ENCODE results near the gene EPHA8.

The EPHA8 gene

DNA sequence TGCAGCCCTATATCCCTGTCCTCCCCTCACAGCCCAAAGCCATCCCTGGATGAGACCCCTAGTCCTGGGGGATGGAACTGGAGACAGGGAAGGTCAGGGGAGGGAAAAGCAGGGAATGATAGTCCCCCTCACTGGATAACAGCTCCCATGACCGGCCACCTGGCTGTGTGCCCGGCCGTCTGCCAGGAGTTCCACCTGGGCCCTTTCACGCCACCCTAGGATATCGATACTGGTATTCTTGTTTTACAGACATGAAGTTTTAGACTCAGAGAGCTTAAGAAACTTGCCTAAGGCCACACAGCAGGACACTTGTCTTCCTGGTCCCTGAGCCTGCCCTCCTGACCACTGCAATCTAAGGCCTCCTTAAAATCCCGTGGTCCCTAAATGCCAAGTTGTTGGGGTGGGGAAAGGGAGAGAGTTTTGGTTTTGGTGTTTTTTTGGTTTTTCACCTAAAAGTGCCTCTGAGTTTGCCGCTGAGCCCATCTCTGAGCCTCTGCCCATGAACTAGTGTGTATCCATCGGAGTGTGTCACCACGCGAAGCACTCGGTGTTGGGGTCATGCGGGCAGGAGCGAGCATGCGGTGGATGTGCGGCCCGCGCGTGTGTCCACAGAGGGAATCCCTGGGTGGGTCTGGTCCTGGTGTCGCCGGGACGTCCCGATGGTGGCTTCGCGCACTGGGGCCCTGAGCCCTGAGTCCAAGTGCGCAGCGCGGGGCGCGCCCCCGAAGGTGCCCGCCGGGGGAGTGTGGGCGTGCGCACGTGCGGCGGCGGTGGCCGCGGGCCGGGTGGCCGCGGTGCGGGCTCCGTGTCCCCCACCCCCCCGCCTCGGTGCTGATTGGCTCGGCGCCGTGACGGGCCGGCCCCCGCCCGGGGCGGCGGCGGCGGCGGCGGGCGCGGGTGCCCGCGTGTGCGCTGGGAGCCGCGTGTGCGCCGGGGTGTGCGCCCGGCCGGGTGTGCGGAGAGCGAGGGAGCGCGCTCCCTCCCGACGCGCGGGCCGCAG is at the start of gene EPHA8:
Gene EPHA8, plus strand, starts transcription at position 906 of the 1,000 bp plus-strand sequence. CDS start 147 bp downstream, outside the sequence.
- H3K4me3 ChIP-seq (ENCODE audit: control insufficient read depth, low read depth, low read length): no peak within 1 kb of the TSS
- TF ChIP-seq, protein P1, sequence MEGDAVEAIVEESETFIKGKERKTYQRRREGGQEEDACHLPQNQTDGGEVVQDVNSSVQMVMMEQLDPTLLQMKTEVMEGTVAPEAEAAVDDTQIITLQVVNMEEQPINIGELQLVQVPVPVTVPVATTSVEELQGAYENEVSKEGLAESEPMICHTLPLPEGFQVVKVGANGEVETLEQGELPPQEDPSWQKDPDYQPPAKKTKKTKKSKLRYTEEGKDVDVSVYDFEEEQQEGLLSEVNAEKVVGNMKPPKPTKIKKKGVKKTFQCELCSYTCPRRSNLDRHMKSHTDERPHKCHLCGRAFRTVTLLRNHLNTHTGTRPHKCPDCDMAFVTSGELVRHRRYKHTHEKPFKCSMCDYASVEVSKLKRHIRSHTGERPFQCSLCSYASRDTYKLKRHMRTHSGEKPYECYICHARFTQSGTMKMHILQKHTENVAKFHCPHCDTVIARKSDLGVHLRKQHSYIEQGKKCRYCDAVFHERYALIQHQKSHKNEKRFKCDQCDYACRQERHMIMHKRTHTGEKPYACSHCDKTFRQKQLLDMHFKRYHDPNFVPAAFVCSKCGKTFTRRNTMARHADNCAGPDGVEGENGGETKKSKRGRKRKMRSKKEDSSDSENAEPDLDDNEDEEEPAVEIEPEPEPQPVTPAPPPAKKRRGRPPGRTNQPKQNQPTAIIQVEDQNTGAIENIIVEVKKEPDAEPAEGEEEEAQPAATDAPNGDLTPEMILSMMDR (conservative IDR thresholded peaks at IDR 0.05; ENCODE audit: control insufficient read depth, insufficient read depth, low read depth, low read length): no peak
- DNase-seq (ENCODE audit: low read depth): no peak

DNA sequence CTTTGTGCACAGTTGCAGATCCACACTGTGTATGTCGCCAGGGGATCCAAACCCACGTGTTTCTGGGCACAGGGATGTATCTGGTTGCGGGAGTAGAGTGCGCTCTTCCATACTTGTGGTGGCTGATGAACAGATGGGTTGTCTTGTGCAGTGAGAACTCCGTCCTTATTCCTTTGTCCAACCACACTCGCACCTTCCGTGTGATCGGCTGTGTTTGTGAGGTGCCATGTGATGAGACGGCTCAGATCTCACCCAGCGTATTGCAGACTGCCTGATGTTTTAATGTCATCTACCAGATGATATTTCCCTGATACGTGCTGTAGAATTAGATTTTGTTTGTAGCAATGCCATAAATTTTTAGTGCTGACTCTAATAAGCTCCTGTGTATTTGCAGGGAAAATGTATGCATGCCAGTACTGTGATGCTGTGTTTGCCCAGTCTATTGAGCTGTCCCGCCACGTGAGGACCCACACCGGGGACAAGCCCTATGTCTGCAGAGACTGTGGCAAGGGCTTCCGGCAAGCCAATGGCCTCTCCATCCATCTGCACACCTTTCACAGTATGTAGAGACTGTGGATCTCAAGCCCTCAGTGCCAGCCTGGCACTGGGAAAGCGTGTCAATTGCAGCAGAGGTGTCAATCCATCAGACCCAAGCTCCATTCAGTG is 46.2 kb upstream of the EPHA8 start:
- DNase-seq (ENCODE audit: low read depth): no peak
- H3K4me3 ChIP-seq (ENCODE audit: control insufficient read depth, low read depth, low read length): no peak overlapping the region
- TF ChIP-seq, protein P1 (conservative IDR thresholded peaks at IDR 0.05; ENCODE audit: control insufficient read depth, insufficient read depth, low read depth, low read length): no peak

DNA sequence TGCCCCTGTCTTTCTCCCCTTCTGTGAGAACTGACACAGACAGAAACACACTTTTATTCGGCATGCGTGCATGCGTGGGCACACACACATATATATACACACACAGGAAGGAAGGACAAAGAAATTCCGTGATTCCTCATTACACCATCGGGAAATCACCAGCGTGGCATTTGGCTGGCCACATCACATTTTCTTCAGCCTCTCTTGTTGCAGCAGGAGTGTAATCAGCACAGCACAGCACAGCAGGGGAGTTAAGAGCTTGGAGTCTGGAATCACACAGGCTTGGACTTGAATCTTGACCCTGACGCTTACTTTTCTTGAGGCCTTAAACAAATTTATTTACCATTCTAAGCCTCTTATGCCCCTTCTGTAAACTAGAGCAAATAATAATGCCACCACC is 45.3 kb upstream of the EPHA8 start:
- H3K4me3 ChIP-seq (ENCODE audit: control insufficient read depth, low read depth, low read length): no peak overlapping the region

DNA sequence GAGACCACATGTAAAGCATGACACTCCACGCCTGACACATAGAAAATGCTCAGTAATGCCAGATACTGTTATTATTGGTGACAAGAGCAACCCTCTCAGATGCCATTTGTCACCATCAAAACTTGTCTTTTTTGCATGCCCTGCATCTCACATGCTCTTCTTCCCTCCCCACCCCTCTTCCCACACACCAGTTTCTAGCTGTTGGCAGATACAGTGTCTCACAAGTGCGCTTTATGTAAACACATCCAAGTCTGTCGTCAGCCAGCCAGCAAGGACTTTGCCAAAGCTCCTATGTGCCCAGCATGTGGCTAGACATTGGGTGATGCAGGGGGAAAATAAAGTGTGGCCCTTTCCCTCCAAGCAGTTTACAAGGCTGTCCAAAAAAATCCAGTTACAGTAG is 44.9 kb upstream of the EPHA8 start:
- TF ChIP-seq, protein P1 (conservative IDR thresholded peaks at IDR 0.05; ENCODE audit: control insufficient read depth, insufficient read depth, low read depth, low read length): no peak

More for the DNA sequence above, 45.3 kb upstream of the EPHA8 start:
- TF ChIP-seq, protein P1 (conservative IDR thresholded peaks at IDR 0.05; ENCODE audit: control insufficient read depth, insufficient read depth, low read depth, low read length): no peak
- no peak for DNase-seq (ENCODE audit: low read depth)

DNA sequence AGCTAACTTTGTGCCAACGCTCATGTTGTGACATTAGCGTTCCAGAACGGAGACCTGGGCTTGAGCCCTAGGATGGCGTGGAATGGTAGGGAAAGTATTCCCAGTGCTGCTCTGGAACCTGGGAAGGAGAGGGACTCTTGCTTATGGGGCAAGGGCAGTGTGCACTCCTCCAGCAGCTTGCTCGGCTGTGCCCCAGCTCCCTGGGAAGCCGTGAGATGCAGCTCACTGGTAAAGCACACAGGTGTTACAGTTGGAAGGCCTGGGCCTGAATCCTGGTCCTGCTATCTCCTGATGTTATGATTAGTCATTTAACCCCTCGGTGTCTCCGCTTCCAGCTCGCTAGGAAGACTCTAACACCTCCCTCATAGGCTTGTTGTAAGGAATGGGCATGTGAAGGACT is 42.4 kb upstream of the EPHA8 start:
- H3K4me3 ChIP-seq (ENCODE audit: control insufficient read depth, low read depth, low read length): no peak overlapping the region
- TF ChIP-seq, protein P1 (conservative IDR thresholded peaks at IDR 0.05; ENCODE audit: control insufficient read depth, insufficient read depth, low read depth, low read length): no peak
- DNase-seq (ENCODE audit: low read depth): no peak

More for the DNA sequence above, 44.9 kb upstream of the EPHA8 start:
- no peak for DNase-seq (ENCODE audit: low read depth)
- H3K4me3 ChIP-seq (ENCODE audit: control insufficient read depth, low read depth, low read length): no peak overlapping the region

DNA sequence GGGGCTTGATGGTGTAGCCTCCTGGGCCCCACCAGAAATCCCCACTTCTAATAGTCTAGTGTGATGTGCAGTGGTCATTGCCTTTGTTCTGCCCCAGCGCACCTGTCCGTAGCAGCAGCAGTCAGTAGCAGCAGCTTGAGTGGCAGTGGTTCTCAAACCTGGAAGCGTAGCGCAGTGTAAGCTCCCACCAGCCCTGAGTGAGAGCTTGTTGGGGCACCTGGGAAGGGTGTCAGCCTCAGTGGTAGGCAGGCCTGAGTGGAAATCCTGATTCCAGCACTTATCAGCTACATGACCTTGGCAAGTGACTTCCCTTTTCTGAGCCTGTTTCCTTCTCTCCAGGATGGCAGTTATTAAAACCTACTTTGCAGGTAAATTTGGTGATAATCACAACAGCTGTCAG is 41.6 kb upstream of the EPHA8 start:
- TF ChIP-seq, protein P1 (conservative IDR thresholded peaks at IDR 0.05; ENCODE audit: control insufficient read depth, insufficient read depth, low read depth, low read length): no peak

More for the DNA sequence above, 41.6 kb upstream of the EPHA8 start:
- DNase-seq (ENCODE audit: low read depth): no peak
- no peak overlapping the region for H3K4me3 ChIP-seq (ENCODE audit: control insufficient read depth, low read depth, low read length)

All from fibroblast of mammary gland (primary cell).